GM12892 (cell line): ENCODE data around the gene NTRK3.

Experiments used
- POLR2A ChIP-seq: IDR thresholded peaks from 2 replicates; pipeline ENCODE4 v1.6.1; 2011; ENCODE audit warnings: low read depth, low read length, control low read depth
- POLR2AphosphoS5 ChIP-seq: IDR thresholded peaks from 2 replicates; pipeline ENCODE4 v1.6.1; 2011; ENCODE audit warnings: low read depth, low read length, control low read depth
- TAF1 ChIP-seq: IDR thresholded peaks from 2 replicates; pipeline ENCODE4 v1.6.1; 2011; ENCODE audit warnings: low read depth, mild to moderate bottlenecking, control low read depth, low read length, borderline replicate concordance

DNA sequence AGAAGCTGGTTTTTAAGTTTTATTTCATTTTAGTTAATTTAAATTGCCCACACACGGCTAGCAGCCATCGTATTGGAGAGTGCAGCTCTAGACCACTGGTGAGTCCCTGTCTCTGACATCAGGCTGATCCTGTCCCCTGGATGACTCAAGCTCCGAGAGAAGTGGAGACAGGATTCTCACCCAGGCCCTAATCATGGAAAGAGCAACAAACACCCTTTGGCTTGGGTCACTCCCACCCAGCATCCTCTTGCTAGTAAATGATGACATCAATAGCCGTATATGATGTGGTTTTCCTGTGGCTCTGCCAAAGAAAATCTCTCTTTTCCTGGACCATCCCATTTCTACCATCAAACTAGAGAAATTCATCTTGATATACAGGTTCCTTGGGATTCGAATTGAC lies 182.2 kb downstream of the NTRK3 start:
- TF ChIP-seq POLR2A (no peak), TAF1 (no peak), POLR2AphosphoS5 (no peak)
